Mucosa of stomach (tissue), 1 donor: ENCODE measurements around the gene VAMP8.

Experiments used
- H3K27me3 ChIP-seq: one replicate; pipeline ENCODE4 v1.7.0; 2013; ENCODE audit warnings: mild to moderate bottlenecking, low read length; ENCODE audit not compliant: control insufficient read depth, insufficient read depth
- H3K36me3 ChIP-seq: one replicate; pipeline ENCODE4 v1.7.0; 2013; ENCODE audit warnings: low read length; ENCODE audit not compliant: control insufficient read depth, insufficient read depth
- H3K4me1 ChIP-seq: one replicate; pipeline ENCODE4 v1.7.0; 2013; ENCODE audit warnings: mild to moderate bottlenecking, low read length; ENCODE audit not compliant: control insufficient read depth, insufficient read depth
- H3K4me3 ChIP-seq: one replicate; pipeline ENCODE4 v1.7.0; 2013; ENCODE audit warnings: low read length
- H3K9ac ChIP-seq: one replicate; pipeline ENCODE4 v1.7.0; 2013; ENCODE audit warnings: mild to moderate bottlenecking, low read length, moderate library complexity
- H3K9me3 ChIP-seq: one replicate; pipeline ENCODE4 v1.7.0; 2013; ENCODE audit warnings: mild to moderate bottlenecking, low read length, moderate library complexity; ENCODE audit not compliant: control insufficient read depth
- donor health status: Pancreatic carcinoma.

The VAMP8 gene

DNA sequence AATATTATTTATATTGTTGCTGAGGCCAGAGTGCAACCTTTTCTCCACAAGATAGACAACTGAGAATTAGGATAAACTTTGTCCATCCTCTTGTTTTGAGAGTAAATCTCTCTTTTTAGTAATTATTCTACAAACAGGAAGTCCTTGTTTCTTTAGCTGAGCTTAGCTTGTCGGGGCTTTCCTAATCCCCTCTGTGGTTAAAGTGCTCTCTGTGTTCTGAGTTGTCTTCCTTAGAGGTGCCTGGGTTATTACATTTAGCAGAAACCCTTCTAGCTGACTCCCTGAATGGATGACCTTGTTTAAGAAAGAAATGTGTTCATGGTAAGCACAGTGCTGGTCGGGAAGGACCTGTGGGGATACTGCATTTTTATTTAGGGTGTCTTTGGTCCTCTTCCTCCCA is 51.3 kb downstream of the VAMP8 start:
- H3K4me1 ChIP-seq = no peaks in the 10 kb centered on the region
- H3K9me3 ChIP-seq = no peaks in the 10 kb centered on the region
- H3K27me3 ChIP-seq = no peaks in the 10 kb centered on the region
- no peak overlapping the region for H3K9ac ChIP-seq
- H3K36me3 ChIP-seq = peaks cover 8% of the 10 kb centered on the region
- H3K4me3 ChIP-seq = no peak overlapping the region

DNA sequence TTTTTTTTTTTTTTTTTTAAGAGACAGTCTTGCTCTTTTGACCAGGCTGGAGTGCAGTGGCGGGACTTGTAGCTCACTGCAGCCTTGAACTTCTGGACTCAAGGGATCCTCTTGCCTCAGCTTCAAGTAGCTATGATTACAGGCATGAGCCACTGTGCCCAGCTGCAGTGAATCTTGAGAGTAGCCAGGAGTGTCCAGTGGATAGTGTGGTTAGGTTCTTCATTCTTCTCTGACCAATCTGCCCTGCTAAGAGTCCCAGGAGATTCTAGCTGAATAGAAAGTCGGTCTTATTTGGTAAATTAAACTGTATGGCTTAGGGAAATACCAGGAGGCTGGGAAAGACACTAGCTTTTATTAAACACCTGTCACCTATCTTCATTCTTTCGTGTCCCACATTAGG is 53.9 kb downstream of the VAMP8 start:
- Histone ChIP-seq H3K4me1 (no peaks in the 10 kb centered on the region), H3K9me3 (no peaks in the 10 kb centered on the region), H3K4me3 (no peak overlapping the region), H3K9ac (no peak overlapping the region), H3K27me3 (no peaks in the 10 kb centered on the region), H3K36me3 (no peaks in the 10 kb centered on the region)
